NOMO-1 treated with dmso at 0.1 percent for 144 hours (cell line): Measurements from ENCODE around the gene INS.
"Not testable (repeated sequence)": the region's sequence is repeated elsewhere in the genome, so short reads cannot be mapped to it uniquely, and the experiment has no call there.

Experiments used
- DNase-seq: peaks from one replicate; lab custom pipeline; 2025; ENCODE audit not compliant: unreplicated experiment; lab: John Stamatoyannopoulos, UW

Gene INS

GRCh38 chr11:2199466-2200341 is 38.7 kb upstream of the INS start:
- no peak for DNase-seq

- no peak for DNase-seq
Measured at GRCh38 chr11:2198621-2199365, 37.8 kb upstream of the INS start.

GRCh38 chr11:2197771-2198520 is 36.9 kb upstream of the INS start:
- no peak for DNase-seq

GRCh38 chr11:2196970-2197770 is 36.2 kb upstream of the INS start:
- peak; percentile 53 for DNase-seq

GRCh38 chr11:2195756-2196088 is 34.7 kb upstream of the INS start:
- no peak for DNase-seq

- no peak for DNase-seq
Measured at GRCh38 chr11:2194877-2195755, 34.1 kb upstream of the INS start.

GRCh38 chr11:2193888-2194595 is 33.0 kb upstream of the INS start:
- not testable (repeated sequence) for DNase-seq

- no peak for DNase-seq
Measured at GRCh38 chr11:2193099-2193887, 32.3 kb upstream of the INS start.

- DNase-seq = no peak
Measured at GRCh38 chr11:2192435-2192834, 31.4 kb upstream of the INS start.

GRCh38 chr11:2191883-2192282 is 30.9 kb upstream of the INS start:
- no peak for DNase-seq

- DNase-seq = peak; percentile 73
Measured at GRCh38 chr11:2190657-2191471, 29.9 kb upstream of the INS start.

- no peak for DNase-seq
Measured at GRCh38 chr11:2189938-2190656, 29.1 kb upstream of the INS start.

GRCh38 chr11:2188745-2189144 is 27.7 kb upstream of the INS start:
- DNase-seq = no peak

GRCh38 chr11:2187280-2187707 is 26.3 kb upstream of the INS start:
- no peak for DNase-seq

GRCh38 chr11:2186669-2187279 is 25.8 kb upstream of the INS start:
- DNase-seq = peak; percentile 44

- no peak for DNase-seq
Measured at GRCh38 chr11:2185324-2186085, 24.5 kb upstream of the INS start.
